Lung (tissue), 12 donors: Measurements from ENCODE around the gene NPPC. TPM values are rescaled to one million over a fixed set of nuclear protein-coding genes. Genes with fewer than 3 reads are reported as not detected.
A peak's percentile ranks its signal among the peaks of the same experiment; 100 is the strongest.
"Not testable (repeated sequence)": the region's sequence is repeated elsewhere in the genome, so short reads cannot be mapped to it uniquely, and the experiment has no call there.

Experiments
- ATAC-seq: fragments of 200-7000 bp; cut with Tn5 transposase; one replicate; pipeline ENCODE4 v1.9.1; 2020; ENCODE audit warnings: moderate number of reproducible peaks; ENCODE audit not compliant: insufficient read depth, low FRiP score
- DNase-seq, 3 donors: peaks; one replicate each; pipeline ENCODE4 v3.0.0-alpha.2; 2013 to 2017
- H3K27ac ChIP-seq, 2 donors: one replicate each; pipeline ENCODE4 v1.5.1; 2013; ENCODE audit warnings: mild to moderate bottlenecking in 2 of 2, moderate library complexity in 2 of 2, control low read depth in 1 of 2, inconsistent platforms in 1 of 2, low read depth in 1 of 2, low read length in 1 of 2
- H3K27me3 ChIP-seq, 3 donors: one replicate each; pipeline ENCODE4 v1.5.1; 2013; ENCODE audit warnings: low read length in 2 of 3; ENCODE audit not compliant: control insufficient read depth in 3 of 3, insufficient read depth in 3 of 3
- H3K36me3 ChIP-seq, 4 donors: one replicate each; pipeline ENCODE4 v1.5.1; 2013; ENCODE audit warnings: low read length in 4 of 4, mild to moderate bottlenecking in 1 of 4, moderate library complexity in 1 of 4; ENCODE audit not compliant: control insufficient read depth in 4 of 4, insufficient read depth in 4 of 4
- H3K4me1 ChIP-seq, 5 donors: one replicate each; pipeline ENCODE4 v1.5.1; 2013; ENCODE audit warnings: low read length in 5 of 5, mild to moderate bottlenecking in 2 of 5, moderate library complexity in 1 of 5; ENCODE audit not compliant: control insufficient read depth in 5 of 5, insufficient read depth in 5 of 5
- H3K4me3 ChIP-seq: one replicate; pipeline ENCODE4 v1.5.1; 2013; ENCODE audit warnings: mild to moderate bottlenecking, control low read depth, moderate library complexity
- H3K9ac ChIP-seq, 2 donors: one replicate each; pipeline ENCODE4 v1.5.1; 2013; ENCODE audit warnings: low read length in 2 of 2, control low read depth in 1 of 2; ENCODE audit not compliant: insufficient read depth in 1 of 2
- H3K9me3 ChIP-seq, 4 donors: one replicate each; pipeline ENCODE4 v1.5.1; 2013; ENCODE audit warnings: low read length in 3 of 4, mild to moderate bottlenecking in 1 of 4, moderate library complexity in 1 of 4; ENCODE audit not compliant: control insufficient read depth in 4 of 4, insufficient read depth in 3 of 4
- WGBS, 2 donors: extraction: QIAGEN DNeasy Blood & Tissue Kit; methylation state at CpG; one replicate each; pipeline ENCODE4 v1.1.7; 2013; 5-methylcytosine and 5-hydroxymethylcytosine counted together
- polyA plus RNA-seq, 2 donors: library from polyadenylated mRNA; stranded (reverse); fragments of 200-250 nt; gene quantifications; one replicate each; pipeline ENCODE4 v1.2.1, GENCODE V29; 2013
- total RNA-seq, 2 donors: library from RNA; depleted of rRNA in 1 of 2; stranded (reverse); fragments of >200 nt in 1 of 2; gene quantifications; one replicate each; pipeline ENCODE4 v1.2.1, GENCODE V29; 2014 to 2021
- TF ChIP-seq, protein P1 (sequence below): IDR thresholded peaks from 2 replicates; pipeline ENCODE4 v1.5.1; 2012; ENCODE audit warnings: mild to moderate bottlenecking; ENCODE audit errors: control extremely low read depth, extremely low read depth
- donor health status: control.
- donor health status: control.
- donor health status: Bipolar disorder and iron deficiency.
- donor health status: healthy.
- donor health status: DM: yes; HTN: yes; CAD: no.

NPPC gene
- total and polyA plus RNA-seq, 4 donors: 0.77 to 0.94 TPM; not detected in 2

DNA sequence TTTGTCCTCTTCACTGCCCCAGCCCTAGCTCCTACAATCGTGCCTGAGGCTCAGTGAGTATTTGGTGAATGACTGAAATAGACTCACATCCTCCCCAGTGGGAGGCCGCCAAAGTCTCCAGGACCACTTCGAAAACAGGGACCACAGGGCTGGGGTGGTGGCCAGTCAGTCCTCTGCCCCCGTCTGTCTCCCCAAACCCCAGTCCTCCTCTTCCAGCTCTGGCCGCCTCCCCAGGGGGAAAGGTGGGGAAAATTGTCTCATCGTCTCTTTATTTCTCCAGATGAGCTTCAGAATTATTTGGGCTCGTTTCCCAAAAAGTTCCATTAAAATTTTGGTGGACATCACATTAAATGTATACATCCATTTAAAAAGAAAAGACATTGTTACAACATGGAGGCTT, 43.5 kb downstream of the NPPC start:
- WGBS, 2 donors: 80 to 94% methylated on average over 7 of the region's 7 CpGs
- H3K4me3 ChIP-seq: no peak overlapping the region
- H3K27me3 ChIP-seq: peaks cover 0 to 2% (median 0%) of the 10 kb centered on the region in 3 donors
- DNase-seq (no peak), ATAC-seq (no peak)
- H3K9ac ChIP-seq: no peak overlapping the region
- peaks cover 0 to 6% (median 0%) of the 10 kb centered on the region in 4 donors for H3K9me3 ChIP-seq
- H3K27ac ChIP-seq: no peak overlapping the region
- TF ChIP-seq, protein P1, sequence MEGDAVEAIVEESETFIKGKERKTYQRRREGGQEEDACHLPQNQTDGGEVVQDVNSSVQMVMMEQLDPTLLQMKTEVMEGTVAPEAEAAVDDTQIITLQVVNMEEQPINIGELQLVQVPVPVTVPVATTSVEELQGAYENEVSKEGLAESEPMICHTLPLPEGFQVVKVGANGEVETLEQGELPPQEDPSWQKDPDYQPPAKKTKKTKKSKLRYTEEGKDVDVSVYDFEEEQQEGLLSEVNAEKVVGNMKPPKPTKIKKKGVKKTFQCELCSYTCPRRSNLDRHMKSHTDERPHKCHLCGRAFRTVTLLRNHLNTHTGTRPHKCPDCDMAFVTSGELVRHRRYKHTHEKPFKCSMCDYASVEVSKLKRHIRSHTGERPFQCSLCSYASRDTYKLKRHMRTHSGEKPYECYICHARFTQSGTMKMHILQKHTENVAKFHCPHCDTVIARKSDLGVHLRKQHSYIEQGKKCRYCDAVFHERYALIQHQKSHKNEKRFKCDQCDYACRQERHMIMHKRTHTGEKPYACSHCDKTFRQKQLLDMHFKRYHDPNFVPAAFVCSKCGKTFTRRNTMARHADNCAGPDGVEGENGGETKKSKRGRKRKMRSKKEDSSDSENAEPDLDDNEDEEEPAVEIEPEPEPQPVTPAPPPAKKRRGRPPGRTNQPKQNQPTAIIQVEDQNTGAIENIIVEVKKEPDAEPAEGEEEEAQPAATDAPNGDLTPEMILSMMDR: no peak
- H3K4me1 ChIP-seq: peaks cover 0 to 4% (median 0%) of the 10 kb centered on the region in 5 donors
- H3K36me3 ChIP-seq: no peaks in the 10 kb centered on the region

DNA sequence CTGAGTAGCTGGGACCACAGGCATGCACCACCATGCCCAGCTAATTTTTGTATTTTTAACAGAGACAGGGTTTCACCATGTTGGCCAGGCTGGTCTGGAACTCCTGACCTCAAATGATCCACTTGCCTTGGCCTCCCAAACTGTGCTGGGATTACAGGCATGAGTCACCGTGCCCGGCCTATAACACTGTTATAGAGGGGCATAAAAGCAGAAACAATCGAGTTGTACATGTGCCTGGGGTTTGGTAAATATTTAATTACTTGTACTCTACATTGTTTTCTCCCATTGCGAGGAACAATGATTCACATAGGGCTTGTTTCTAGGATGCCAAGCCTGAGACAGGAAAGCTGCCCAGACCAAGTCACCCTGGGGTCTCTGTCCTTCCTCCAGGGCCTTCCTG, 45.8 kb downstream of the NPPC start:
- not testable (repeated sequence) for H3K9me3 ChIP-seq, H3K9ac ChIP-seq, H3K4me1 ChIP-seq, DNase-seq, ATAC-seq, H3K27ac ChIP-seq, H3K36me3 ChIP-seq, H3K4me3 ChIP-seq, H3K27me3 ChIP-seq
- 79 to 88% methylated on average over 4 of the region's 4 CpGs for WGBS, 2 donors

DNA sequence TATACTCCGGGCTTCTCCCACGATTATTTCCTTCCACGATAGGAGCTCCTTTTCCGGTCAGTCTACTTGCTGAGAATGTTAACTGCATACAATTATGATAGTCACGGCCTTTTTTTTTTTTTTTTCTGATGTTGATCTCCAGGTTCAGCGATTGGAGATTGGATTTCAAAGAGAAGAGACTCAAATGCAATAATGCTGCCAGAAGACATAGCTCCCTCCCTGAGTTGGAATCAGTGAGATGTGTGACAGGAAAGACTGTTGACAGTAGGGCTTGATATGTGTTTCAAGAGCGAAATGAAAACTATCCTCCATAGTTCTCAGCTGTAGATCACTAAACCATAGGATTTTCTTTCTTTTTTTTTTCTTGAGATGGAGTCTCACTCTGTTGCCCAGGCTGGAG, 47.0 kb downstream of the NPPC start:
- 78 to 89% methylated on average over 7 of the region's 7 CpGs for WGBS, 2 donors

DNA sequence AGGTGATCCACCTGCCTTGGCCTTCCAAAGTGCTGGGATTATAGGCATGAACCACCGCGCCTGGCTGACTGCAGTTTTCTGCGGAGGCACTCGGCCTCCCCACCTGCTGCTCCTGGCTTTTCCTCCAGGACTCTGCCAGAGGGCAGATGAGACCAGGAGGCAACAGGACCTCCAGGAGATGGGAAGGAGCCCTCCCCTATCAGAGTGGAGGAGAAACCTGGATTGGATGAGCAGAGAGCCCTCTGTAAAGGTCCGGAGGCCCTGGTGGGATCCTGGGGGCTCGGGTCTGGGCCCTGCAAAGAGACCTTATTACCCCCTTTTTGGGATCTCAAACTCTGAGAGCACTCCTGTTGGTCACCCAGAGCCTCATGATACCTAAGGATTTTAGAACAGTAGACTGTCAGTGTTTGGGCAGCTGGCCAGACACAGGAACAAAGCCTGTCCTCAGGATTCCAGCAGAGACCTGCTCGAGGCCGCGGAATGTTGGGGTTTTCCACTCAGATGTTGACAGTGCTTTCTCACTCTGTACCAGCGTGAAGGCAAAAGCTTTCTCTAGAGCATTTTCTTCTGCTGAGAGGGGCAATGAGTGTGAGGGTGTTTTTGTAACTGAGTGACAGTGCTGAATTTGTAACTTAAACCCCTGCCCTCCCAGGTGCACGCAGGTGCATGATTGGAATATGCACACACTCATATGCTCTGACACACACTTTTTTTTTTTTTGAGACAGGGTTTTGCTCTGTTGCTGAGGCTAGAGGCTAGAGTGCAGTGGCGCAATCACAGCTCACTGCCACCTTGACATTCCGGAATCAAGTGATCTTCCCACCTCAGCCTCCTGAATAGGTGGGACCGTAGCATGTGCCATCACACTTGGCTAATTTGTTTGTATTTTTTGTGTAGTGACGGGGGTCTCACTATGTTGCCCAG, 48.4 kb downstream of the NPPC start:
- H3K4me3 ChIP-seq: no peak overlapping the region
- no peak overlapping the region for H3K27ac ChIP-seq
- no peaks in the 10 kb centered on the region for H3K27me3 ChIP-seq
- TF ChIP-seq, protein P1: no peak
- H3K9me3 ChIP-seq: peaks cover 0 to 2% (median 0%) of the 10 kb centered on the region in 4 donors
- no peaks in the 10 kb centered on the region for H3K36me3 ChIP-seq
- H3K9ac ChIP-seq: no peak overlapping the region
- no peaks in the 10 kb centered on the region for H3K4me1 ChIP-seq
- WGBS, 2 donors: 75 to 84% methylated on average over 15 of the region's 15 CpGs
- peak; percentile 31 to 50 (median 42) for DNase-seq
- ATAC-seq: no peak

More for the DNA sequence above, 47.0 kb downstream of the NPPC start:
- ATAC-seq: no peak
- H3K9me3 ChIP-seq: peaks cover 0 to 2% (median 0%) of the 10 kb centered on the region in 4 donors
- H3K4me3 ChIP-seq: no peak overlapping the region
- peaks cover 0 to 4% (median 0%) of the 10 kb centered on the region in 5 donors for H3K4me1 ChIP-seq
- TF ChIP-seq, protein P1: no peak
- no peaks in the 10 kb centered on the region for H3K36me3 ChIP-seq
- no peak overlapping the region for H3K27ac ChIP-seq
- no peak overlapping the region for H3K9ac ChIP-seq
- DNase-seq: no peak
- H3K27me3 ChIP-seq: no peaks in the 10 kb centered on the region
